Fibroblast of villous mesenchyme (primary cell): ENCODE data around the gene MAEA. TPM values are rescaled to one million over a fixed set of nuclear protein-coding genes. Genes with fewer than 3 reads are reported as not detected.

Experiments
- DNase-seq: peaks from one replicate; pipeline ENCODE4 v3.0.0-alpha.2; 2010; ENCODE audit warnings: low read depth
- H3K4me3 ChIP-seq: 2 replicates; pipeline ENCODE4 v1.5.1; 2011; ENCODE audit warnings: low read depth, mild to moderate bottlenecking, low read length
- CTCF ChIP-seq: IDR thresholded peaks from 2 replicates; pipeline ENCODE4 v1.5.1; 2012; ENCODE audit warnings: low read depth, mild to moderate bottlenecking, low read length; ENCODE audit not compliant: insufficient read depth
- total RNA-seq: library from RNA; depleted of rRNA; stranded (reverse); fragments of >200 nt; gene quantifications from 2 replicates; pipeline ENCODE4 v1.2.3, GENCODE V29; 2012

Gene MAEA
- total RNA-seq, 1 donor: 59.6 TPM

DNA sequence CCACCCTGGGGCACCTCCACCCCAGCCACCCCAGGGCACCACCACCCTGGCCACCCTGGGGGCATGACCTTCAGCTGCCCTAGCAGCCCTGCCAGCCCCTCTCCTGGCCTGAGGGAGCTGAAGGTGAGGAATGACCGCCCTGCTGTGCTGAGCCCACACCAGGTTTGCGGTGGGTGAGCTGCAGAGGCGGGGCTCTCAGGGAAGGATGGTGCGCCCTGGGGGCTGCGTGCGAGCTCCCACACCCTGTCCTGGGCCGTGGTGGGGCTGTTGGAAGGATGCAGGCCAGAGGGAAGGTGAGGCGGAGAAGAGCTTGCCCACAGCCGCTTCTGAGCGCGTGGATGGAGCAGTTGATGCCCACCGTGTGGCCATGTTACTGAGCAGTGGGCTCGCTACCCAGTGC is 75.1 kb downstream of the MAEA start:
- TF ChIP-seq CTCF: no peak
- no peak for DNase-seq
- no peak overlapping the region for H3K4me3 ChIP-seq

GRCh38 chr4:1365271-1366178 is 75.8 kb downstream of the MAEA start:
- DNase-seq: no peak
- no peak for TF ChIP-seq CTCF
- no peak overlapping the region for H3K4me3 ChIP-seq

GRCh38 chr4:1366371-1367229 is 76.9 kb downstream of the MAEA start:
- H3K4me3 ChIP-seq: no peak overlapping the region
- no peak for DNase-seq
- no peak for TF ChIP-seq CTCF

DNA sequence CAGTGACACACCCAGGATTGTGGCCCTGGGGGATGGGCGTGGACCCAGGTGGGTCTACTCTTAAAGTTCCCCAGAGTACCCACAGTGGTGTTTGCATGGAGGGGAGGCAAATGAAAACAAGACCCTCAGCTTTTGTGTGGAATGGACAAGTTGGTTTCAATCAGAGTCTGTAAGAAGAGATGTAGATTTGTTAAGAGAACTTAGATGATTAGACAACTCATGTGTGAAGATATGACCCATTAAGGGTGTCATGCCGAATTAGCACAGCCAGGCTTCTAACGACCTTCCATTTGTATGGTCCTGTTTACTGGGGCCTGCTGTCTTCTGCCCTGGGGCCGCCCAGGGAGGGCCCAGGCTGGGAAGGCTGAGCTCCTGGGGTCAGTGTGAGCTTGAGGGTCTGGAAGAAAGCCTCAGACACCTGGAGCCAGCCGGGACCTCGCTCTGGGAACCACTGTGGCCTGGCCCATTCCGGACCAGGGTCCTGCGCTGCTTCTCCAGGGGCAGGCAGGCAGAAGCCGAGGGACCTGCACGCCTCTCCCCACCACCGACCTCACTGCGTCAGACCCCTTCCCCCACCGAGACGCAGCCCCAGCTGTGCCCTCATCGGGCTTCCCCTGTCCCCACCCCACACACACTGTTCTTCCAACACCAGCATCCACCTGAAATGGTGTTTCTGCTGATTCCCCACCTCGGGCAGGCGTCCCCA is 77.7 kb downstream of the MAEA start:
- no peak overlapping the region for H3K4me3 ChIP-seq
- DNase-seq: no peak
- TF ChIP-seq CTCF: no peak

- no peak for TF ChIP-seq CTCF
- no peak overlapping the region for H3K4me3 ChIP-seq
- DNase-seq: no peak
Measured at GRCh38 chr4:1367936-1368289, 78.2 kb downstream of the MAEA start.

DNA sequence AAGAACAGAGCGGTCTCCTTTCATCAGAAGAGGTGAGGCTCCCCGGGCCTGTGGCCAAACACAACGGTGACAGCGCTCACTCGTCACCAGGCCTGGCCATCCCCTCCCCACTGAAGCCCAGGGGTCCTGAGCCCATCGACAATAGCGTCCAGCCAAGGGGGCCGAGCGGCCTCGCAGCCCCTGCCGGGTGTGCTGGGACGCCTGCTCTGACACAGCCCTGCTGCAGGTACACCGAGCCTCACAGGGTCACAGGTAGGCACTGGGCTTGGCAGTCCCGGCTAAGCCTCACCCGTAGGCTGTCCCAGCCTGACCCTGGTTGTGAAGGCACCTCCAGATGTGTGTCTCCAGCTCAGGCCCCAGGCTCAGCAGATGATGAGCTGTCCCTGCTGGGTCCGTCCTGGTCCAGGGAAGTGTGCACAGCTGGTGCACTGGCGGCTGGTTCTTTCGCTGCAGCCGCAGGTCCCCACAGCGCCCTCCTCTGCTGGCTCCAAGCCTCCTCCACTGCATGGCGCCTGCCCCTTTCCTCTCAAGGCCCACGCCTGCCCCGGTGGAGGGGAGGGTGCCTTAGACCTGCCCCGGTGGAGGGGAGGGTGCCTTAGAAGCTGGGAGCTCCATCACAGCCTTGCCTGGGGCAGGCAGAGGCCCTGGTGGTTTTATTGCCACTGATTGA is 78.9 kb downstream of the MAEA start:
- no peak overlapping the region for H3K4me3 ChIP-seq
- DNase-seq: no peak
- no peak for TF ChIP-seq CTCF
